Measurements from ENCODE around the gene UGT1A8.

UGT1A8 gene

DNA sequence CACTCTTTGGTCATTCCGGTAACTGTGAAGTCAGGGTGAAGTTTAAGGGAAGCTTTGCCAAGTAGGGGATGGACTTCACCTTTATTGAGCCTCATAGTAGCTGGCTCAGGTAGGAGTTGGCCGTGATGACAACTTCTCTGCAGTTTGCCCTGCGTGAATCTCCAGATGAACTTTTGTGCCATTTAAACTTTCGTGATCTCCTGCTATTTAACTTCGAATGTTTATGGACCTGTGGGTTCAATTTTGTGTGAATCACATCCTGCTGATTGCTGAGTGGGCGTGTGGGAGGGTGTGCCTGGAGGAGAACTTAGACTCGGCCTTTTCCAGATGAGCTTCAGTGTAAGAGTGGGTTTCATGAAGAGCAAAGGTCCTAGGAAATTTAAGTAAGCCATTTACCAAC, 146.8 kb downstream of the UGT1A8 start:
- no peak overlapping the region for H3K4me3 ChIP-seq (ENCODE audit: low read depth, low read length)
- no peak for DNase-seq (ENCODE audit: low read depth)
- TF ChIP-seq, protein P1, sequence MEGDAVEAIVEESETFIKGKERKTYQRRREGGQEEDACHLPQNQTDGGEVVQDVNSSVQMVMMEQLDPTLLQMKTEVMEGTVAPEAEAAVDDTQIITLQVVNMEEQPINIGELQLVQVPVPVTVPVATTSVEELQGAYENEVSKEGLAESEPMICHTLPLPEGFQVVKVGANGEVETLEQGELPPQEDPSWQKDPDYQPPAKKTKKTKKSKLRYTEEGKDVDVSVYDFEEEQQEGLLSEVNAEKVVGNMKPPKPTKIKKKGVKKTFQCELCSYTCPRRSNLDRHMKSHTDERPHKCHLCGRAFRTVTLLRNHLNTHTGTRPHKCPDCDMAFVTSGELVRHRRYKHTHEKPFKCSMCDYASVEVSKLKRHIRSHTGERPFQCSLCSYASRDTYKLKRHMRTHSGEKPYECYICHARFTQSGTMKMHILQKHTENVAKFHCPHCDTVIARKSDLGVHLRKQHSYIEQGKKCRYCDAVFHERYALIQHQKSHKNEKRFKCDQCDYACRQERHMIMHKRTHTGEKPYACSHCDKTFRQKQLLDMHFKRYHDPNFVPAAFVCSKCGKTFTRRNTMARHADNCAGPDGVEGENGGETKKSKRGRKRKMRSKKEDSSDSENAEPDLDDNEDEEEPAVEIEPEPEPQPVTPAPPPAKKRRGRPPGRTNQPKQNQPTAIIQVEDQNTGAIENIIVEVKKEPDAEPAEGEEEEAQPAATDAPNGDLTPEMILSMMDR (IDR thresholded peaks at IDR 0.05; ENCODE audit: insufficient read depth, low read depth, low read length, missing control alignments), result no peak

DNA sequence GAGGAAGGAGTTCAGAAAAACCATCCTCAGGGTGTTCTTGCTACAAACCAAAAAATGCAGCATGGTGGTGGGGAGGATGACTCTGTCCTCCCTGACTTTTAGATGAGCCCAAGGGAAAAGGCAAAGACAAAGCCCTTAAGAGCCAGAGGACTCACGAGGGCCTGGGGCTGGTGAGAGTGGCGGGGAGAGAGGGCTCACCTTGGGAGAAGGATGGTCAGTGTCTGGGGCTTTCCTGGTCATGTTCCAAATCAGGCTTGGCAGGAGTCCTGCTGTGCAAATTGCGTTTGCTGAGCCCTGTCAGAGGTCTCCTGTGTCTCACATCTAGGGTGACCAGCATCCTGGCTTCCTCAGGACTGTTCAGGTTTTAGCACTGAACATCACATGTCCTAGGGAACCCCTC, 147.3 kb downstream of the UGT1A8 start:
- TF ChIP-seq, protein P1 (IDR thresholded peaks at IDR 0.05; ENCODE audit: insufficient read depth, low read depth, low read length, missing control alignments), result no peak
- no peak for DNase-seq (ENCODE audit: low read depth)
- H3K4me3 ChIP-seq (ENCODE audit: low read depth, low read length), result no peak overlapping the region

DNA sequence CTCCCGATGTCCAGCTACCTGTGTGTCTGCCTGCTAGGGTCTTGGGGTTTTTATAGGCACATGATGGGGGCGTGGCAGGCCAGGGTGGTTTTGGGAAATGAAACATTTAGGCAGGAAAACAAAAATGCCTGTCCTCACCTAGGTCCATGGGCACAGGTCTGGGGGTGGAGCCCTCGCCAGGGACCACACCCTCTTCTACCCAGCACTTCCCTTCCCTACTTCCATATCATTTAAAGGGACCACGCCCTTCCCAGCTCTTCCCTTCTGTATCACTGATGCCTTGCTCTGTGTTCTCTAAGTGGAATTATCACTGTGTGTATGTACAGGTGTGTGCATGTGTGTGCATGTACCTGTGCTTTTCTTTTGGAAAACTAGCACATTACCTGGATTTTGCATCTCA, 149.0 kb downstream of the UGT1A8 start:
- no peak overlapping the region for H3K4me3 ChIP-seq (ENCODE audit: low read depth, low read length)
- DNase-seq (ENCODE audit: low read depth), result no peak
- TF ChIP-seq, protein P1 (IDR thresholded peaks at IDR 0.05; ENCODE audit: insufficient read depth, low read depth, low read length, missing control alignments), result no peak

DNA sequence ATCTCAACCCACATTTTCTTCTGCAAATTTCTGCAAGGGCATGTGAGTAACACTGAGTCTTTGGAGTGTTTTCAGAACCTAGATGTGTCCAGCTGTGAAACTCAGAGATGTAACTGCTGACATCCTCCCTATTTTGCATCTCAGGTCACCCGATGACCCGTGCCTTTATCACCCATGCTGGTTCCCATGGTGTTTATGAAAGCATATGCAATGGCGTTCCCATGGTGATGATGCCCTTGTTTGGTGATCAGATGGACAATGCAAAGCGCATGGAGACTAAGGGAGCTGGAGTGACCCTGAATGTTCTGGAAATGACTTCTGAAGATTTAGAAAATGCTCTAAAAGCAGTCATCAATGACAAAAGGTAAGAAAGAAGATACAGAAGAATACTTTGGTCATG, 150.6 kb downstream of the UGT1A8 start:
- no peak for DNase-seq (ENCODE audit: low read depth)
- TF ChIP-seq, protein P1 (IDR thresholded peaks at IDR 0.05; ENCODE audit: insufficient read depth, low read depth, low read length, missing control alignments), result no peak
- H3K4me3 ChIP-seq (ENCODE audit: low read depth, low read length), result no peak overlapping the region

DNA sequence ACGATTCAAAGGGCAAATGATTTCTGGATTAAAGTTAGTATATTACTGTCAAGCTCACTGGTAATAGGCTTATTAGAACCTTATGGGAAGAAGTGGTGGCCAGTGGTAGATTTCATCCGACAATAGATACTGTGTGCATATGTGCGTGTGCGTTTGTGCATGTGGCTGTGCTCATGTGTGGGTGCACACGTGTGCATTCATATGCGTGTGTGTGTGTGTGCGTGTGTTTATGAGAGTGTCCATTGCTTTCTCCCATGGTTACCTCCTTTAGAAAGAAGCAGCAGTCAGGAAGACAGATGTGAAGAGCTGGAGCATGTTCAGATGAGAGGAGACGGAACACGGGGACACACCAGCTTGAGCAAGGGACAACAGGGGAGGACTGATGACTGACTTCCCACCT, 151.8 kb downstream of the UGT1A8 start:
- no peak overlapping the region for H3K4me3 ChIP-seq (ENCODE audit: low read depth, low read length)

DNA sequence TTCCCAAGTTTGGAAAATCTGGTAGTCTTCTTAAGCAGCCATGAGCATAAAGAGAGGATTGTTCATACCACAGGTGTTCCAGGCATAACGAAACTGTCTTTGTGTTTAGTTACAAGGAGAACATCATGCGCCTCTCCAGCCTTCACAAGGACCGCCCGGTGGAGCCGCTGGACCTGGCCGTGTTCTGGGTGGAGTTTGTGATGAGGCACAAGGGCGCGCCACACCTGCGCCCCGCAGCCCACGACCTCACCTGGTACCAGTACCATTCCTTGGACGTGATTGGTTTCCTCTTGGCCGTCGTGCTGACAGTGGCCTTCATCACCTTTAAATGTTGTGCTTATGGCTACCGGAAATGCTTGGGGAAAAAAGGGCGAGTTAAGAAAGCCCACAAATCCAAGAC, 154.7 kb downstream of the UGT1A8 start:
- DNase-seq (ENCODE audit: low read depth), result no peak

More for the DNA sequence above, 151.8 kb downstream of the UGT1A8 start:
- no peak for DNase-seq (ENCODE audit: low read depth)
- TF ChIP-seq, protein P1 (IDR thresholded peaks at IDR 0.05; ENCODE audit: insufficient read depth, low read depth, low read length, missing control alignments), result no peak

DNA sequence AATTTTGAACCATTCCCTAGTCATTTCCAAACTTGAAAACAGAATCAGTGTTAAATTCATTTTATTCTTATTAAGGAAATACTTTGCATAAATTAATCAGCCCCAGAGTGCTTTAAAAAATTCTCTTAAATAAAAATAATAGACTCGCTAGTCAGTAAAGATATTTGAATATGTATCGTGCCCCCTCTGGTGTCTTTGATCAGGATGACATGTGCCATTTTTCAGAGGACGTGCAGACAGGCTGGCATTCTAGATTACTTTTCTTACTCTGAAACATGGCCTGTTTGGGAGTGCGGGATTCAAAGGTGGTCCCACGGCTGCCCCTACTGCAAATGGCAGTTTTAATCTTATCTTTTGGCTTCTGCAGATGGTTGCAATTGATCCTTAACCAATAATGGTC, 155.2 kb downstream of the UGT1A8 start:
- no peak overlapping the region for H3K4me3 ChIP-seq (ENCODE audit: low read depth, low read length)
- no peak for DNase-seq (ENCODE audit: low read depth)
- TF ChIP-seq, protein P1 (IDR thresholded peaks at IDR 0.05; ENCODE audit: insufficient read depth, low read depth, low read length, missing control alignments), result no peak

More for the DNA sequence above, 154.7 kb downstream of the UGT1A8 start:
- TF ChIP-seq, protein P1 (IDR thresholded peaks at IDR 0.05; ENCODE audit: insufficient read depth, low read depth, low read length, missing control alignments), result no peak
- H3K4me3 ChIP-seq (ENCODE audit: low read depth, low read length), result no peak overlapping the region
